Ishikawa (cell line): ENCODE measurements around the gene GRID1.

Experiments
- CEBPB ChIP-seq: IDR thresholded peaks from 2 replicates; pipeline ENCODE4 v1.6.1; 2012
- TAF1 ChIP-seq: IDR thresholded peaks from 2 replicates; pipeline ENCODE4 v1.6.1; 2012; ENCODE audit warnings: low read depth, mild to moderate bottlenecking
- TF ChIP-seq, protein P1 (sequence below): IDR thresholded peaks from 2 replicates; pipeline ENCODE4 v1.6.1; 2012; ENCODE audit warnings: low read depth, mild to moderate bottlenecking

DNA sequence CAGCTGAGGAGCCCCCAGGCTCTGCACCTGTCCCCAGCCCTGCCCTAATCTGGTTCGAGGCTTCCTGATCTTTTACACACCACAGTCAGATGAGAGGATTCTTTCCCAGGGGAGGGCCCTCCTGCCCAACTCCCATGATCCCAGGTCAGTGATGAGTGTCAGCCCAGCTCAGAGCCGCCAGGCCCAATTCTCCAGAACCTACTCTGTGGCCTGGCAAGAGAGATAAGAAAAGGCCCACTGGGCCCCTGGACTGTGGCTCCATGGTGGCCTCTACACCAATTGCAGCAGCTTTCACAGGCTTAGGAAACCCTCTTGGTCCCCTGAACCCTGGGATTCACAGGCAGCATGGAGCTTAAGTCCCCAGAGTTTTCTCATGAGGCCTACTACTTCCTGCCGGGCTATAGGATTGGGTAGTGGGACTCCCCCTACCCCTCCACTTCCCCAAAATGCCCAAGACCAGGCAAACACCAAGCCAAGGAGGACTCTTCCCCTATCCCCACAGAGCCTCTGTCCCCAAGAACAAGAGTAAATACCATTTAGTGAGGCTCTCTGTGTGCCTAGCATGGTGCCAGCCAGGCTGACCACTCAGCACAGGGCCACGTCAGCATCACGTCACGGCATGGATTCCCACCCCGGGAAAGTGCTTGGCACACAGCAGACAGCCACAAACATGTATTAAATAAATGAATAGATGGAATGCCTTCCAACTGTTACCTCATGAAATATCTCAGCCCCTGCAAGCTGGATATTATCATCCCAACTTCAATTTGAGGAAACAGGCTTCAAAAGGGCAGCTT is 100.0 kb downstream of the GRID1 start:
- TF ChIP-seq, protein P1, sequence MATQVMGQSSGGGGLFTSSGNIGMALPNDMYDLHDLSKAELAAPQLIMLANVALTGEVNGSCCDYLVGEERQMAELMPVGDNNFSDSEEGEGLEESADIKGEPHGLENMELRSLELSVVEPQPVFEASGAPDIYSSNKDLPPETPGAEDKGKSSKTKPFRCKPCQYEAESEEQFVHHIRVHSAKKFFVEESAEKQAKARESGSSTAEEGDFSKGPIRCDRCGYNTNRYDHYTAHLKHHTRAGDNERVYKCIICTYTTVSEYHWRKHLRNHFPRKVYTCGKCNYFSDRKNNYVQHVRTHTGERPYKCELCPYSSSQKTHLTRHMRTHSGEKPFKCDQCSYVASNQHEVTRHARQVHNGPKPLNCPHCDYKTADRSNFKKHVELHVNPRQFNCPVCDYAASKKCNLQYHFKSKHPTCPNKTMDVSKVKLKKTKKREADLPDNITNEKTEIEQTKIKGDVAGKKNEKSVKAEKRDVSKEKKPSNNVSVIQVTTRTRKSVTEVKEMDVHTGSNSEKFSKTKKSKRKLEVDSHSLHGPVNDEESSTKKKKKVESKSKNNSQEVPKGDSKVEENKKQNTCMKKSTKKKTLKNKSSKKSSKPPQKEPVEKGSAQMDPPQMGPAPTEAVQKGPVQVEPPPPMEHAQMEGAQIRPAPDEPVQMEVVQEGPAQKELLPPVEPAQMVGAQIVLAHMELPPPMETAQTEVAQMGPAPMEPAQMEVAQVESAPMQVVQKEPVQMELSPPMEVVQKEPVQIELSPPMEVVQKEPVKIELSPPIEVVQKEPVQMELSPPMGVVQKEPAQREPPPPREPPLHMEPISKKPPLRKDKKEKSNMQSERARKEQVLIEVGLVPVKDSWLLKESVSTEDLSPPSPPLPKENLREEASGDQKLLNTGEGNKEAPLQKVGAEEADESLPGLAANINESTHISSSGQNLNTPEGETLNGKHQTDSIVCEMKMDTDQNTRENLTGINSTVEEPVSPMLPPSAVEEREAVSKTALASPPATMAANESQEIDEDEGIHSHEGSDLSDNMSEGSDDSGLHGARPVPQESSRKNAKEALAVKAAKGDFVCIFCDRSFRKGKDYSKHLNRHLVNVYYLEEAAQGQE, result no peak
- TF ChIP-seq CEBPB (no peak), TAF1 (no peak)
